GM18907 (cell line): ENCODE measurements around the gene LIN37.
A peak's percentile ranks its signal among the peaks of the same experiment; 100 is the strongest.
"Not testable (repeated sequence)": the region's sequence is repeated elsewhere in the genome, so short reads cannot be mapped to it uniquely, and the experiment has no call there.

Experiments
- ATAC-seq: cut with Tn5 transposase; IDR thresholded peaks from one replicate; pipeline ENCODE4 v1.9.1; 2021; ENCODE audit warnings: mild to moderate bottlenecking, moderate library complexity; ENCODE audit not compliant: unreplicated experiment

LIN37 gene

DNA sequence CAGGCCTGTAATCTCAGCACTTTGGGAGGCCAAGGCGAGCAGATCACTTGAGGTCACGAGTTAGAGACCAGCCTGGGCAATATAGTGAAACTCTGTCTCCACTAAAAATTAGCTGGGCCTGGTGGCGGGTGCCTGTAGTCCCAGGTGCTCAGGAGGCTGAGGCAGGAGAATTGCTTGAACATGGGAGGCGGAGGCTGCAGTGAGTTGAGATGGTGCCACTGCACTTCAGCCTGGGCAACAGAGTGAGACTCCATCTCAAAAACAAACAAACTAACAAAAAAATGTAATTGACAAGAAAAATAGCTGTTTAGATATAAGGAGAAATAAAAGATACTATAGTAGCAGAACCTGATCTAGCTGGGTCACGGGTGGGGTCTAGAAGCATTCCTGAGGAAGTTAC lies 24.0 kb downstream of the LIN37 start:
- ATAC-seq: not testable (repeated sequence)

DNA sequence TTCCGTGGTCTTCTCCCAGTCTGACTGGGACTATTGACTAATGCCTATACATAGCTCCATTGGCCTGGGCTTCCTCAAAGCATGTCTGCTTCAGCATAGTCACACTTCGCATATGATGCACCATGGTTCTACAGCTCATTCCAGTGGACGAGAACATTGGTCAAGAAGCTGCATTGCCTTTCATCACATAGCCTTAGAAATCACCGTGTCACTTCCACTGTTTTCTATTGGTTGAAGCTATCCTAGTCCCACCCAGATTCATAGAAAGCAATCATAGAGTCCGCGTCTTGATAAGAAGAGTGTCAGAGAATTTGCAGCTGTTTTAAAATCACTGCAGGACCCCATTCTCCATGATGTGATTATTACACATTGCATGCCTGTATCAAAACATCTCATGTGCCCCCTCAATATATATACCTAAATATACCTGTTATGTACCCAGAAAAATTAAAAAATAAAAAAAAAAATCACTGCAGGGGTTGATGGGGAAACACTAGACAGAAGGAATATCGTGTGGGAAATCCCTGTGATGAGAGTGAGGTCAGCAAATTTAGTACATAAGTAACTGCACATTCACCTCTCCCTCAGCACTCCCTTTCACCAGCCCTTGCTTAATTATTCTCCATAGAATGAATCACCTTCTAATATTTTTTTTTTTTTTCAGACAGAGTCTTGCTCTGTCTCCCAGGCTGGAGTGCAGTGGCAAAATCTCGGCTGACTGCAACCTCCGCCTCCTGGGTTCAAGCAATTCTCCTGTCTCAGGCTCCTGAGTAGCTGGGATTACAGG lies 24.8 kb downstream of the LIN37 start:
- no peak for ATAC-seq

DNA sequence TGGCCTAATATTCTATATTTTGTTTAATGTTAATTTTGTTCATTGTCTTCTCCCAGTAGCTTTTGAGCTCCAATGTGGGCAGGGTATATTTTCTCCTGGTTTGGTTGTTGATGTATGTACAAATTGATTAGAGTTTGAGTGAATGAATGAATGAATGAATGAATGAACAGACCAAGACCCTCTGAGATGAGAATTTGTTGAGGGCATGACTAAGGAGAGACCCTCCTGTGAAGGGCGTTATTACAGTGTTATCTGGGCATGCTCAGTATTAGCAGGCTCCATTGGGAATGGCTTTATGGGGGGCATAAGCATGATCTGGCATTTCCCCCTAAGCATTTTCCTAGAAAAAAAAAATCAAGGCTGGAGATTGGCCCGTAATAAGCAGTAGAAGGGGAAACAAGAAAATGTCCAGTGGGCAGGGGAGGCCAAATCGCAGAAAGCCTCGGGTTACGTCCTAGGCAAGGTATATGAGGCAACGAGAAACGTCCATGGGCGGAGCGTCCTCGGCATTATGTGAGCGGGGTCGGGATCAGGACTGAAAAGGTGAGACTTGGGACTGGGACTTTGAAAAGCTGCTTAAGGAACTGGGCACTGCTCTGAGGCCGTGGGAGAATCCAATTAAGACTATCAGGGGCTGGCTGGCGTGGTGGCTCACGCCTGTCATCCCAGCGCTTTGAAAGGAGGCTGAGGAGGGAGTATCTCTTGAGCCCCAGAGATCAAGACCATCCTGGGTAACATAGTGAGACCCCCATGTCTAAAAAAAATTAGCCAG lies 26.1 kb downstream of the LIN37 start:
- ATAC-seq: no peak

DNA sequence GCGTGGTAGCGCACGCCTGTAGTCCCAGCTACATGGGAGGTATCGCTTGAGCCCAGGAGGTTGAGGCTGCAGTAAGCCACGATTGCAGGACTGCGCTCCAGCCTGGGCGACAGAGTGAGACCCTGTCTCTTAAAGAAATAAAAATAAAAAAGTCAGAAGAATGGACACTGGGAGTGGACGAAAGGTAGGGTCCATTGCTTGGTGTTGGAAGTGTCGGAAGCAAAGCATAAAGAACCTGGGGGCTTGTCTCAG lies 26.6 kb downstream of the LIN37 start:
- no peak for ATAC-seq

DNA sequence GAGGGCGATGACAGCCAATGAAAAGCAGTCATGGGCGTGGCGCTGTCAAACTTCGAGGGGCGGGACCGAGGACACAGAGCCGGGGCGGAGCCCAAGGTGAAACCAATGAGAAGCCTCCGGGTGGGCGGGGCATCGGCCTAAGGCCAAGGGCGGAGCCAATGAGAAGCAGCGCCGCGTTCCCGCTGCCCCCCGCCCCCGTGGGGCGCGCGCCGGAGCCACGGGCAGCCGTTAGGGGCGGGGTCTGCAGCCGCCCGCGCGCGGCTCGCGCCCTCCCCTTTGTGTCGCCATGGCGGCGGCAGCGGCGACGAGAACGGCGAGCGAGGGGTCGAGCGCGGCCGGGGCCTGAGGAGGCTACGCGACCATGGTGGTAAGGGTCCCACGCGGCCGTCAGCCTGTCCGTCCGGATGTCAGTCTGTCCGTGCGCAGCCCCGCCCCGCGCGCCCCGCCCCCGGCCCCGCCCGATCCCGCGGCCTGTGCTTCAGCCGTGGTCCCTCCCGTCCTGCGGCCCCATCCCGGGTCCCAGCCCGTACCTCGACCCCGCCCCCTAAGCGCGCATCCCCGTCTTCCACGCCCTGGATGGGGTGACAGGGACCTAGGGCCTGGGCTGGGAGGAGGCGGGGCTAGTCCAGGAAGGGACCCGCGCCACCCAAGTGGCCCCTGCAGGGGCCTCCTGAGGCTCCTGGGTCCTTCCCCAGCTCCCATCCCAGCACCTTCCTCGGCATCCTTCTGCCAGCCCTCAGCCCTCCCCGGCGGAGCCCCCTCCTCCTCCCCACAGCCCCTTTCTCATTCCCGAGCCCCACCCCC lies 27.1 kb downstream of the LIN37 start, which contains the start of gene ARHGAP33:
Gene ARHGAP33 (plus strand): TSS at position 267 of the 804 bp plus-strand sequence. CDS start 95 bp downstream, at position 362.
- peak; percentile 91 for ATAC-seq

DNA sequence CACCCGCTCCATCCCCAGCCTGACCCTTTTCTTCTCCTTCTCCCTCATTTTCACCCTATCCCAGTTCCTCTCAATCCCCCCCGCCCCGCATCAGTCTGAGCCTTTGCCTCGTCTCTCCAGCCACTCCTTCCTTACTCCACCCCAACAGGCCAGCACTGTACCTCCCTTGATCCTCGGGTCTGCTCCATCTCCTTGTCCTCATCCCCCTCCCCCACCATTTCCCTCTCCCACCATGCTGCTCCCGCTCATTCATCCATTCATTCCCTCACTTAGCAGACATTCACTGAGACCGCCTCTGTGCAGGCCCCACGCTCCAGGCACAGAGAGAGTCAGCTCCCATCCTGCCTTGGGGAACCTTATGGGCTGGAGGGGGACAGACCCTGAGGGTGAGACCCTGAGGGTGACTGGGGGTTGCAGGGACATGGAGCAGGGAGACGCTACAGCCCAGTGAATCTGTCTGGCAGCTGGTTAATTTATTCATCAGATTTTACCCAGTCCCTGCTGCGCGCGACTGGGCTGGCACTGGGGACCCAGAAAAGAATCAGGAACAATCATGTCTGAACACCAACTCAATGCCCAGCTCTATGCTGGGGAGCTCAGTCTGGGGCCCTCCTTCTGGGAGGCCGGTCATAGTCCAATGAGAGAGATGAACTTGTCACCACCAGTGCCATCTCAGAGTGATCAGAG lies 27.9 kb downstream of the LIN37 start:
- ATAC-seq: no peak

DNA sequence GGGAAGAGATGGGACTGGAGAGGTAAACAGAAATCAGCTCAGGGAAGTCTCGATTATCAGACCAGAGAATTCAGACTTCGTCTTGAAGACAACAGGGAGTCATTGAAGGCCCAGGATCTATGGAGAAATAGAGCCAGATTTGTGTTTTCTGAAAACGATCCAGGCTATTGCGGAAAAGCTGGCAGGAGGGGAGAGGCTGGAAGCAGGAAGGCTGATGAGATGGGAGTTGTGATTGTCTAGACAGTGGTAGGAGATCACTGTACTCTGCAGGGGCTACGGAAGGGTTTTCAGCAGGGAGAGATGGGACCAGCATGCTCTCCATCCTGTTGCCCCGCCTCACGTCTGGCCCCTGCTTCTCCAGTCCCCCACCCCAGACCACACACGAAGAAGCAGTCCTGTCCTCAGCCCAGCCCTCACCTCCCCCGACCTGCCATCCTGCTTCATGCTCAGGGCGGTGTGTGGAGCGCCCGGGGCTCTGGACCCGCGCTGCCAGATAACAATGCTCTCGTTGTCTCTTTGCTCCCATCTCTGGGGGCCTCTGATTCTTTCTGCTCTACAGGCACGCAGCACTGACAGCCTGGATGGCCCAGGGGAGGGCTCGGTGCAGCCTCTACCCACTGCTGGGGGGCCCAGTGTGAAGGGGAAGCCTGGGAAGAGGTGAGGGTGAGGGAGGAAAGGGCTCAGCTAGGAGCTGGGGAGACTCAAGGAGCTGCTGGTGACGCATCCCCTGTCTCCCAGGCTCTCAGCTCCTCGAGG lies 28.9 kb downstream of the LIN37 start:
- ATAC-seq: no peak

DNA sequence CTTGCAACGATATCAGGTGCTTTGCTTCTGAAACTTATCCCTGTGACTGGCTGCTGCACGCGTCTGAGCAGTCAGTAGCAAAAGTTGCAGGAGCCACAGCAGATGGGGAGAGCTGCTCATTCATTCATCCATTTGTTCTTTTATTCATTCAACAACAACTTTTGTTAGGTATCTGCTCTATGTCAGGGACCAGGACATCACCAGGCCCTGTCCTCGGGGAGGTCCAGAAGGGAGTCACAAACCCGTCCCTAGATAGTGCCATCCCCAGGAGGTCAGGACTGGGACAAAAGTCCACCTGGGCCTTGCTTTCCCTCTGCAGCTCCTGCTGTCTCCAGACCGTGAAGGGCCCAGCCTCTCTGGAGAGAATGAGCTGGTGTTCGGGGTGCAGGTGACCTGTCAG lies 29.6 kb downstream of the LIN37 start:
- no peak for ATAC-seq

DNA sequence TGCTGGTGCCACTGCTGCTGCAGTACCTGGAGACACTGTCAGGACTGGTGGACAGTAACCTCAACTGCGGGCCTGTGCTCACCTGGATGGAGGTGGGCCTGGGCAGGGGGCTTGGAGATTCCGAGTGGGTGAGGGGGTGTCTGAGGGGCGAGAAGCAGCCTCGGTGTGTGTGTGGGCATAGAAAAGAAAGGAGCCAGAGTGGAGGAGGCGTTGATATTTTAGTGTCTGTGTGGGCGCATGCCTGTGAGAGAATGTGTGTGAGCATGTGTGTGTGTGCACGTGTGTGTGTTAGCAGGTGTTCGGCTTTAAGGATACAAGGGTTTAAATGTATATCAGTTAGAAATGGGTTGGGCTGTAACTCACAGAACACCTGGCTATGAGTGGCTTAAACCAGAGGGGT lies 30.7 kb downstream of the LIN37 start:
- no peak for ATAC-seq

DNA sequence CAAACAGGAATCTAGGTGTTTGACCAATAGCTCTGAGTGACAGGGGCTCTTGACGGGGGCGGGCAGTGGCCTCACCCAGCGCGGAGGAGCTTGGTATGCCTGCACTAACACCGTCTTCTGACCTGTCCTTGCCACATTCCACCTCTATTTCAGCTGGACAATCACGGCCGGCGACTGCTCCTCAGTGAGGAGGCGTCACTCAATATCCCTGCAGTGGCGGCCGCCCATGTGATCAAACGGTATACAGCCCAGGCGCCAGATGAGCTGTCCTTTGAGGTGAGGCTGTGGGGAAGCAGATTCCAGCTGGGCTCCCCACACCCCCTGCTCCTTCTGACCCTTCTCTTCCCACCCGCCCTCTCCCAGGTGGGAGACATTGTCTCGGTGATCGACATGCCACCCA lies 31.7 kb downstream of the LIN37 start:
- no peak for ATAC-seq

DNA sequence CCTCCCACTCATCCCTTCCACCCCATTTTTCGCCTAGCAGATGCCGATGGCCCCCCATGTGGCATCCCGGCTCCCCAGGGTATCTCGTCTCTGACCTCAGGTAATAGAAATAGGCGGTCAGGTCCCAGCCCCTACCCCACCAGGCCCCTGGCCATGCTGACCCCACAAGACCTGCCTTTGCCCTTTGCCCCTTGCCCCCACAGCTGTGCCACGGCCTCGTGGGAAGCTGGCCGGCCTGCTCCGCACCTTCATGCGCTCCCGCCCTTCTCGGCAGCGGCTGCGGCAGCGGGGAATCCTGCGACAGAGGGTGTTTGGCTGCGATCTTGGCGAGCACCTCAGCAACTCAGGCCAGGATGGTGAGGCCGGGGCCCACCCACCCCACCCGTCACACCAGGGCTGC lies 32.3 kb downstream of the LIN37 start:
- ATAC-seq: no peak

DNA sequence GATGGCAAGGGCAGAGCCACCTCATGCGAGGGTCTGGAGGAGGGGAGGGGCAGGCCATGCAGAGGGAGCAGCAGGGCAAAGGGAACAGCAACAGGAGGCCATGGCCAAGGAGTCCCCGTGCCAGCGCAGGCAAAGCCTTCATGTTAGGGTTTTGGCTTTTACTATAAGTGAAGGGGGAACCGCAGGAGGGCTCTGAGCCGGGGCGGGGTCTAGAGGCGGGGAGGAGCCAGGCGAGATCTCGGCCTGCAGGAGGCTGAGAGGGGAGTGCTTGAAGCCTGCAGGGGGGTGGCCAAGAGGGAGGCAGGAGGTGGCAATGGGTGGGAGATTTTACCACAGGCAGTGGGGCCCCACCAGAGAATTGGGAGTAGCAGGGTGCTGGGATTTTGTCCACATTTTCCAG lies 33.3 kb downstream of the LIN37 start:
- no peak for ATAC-seq

DNA sequence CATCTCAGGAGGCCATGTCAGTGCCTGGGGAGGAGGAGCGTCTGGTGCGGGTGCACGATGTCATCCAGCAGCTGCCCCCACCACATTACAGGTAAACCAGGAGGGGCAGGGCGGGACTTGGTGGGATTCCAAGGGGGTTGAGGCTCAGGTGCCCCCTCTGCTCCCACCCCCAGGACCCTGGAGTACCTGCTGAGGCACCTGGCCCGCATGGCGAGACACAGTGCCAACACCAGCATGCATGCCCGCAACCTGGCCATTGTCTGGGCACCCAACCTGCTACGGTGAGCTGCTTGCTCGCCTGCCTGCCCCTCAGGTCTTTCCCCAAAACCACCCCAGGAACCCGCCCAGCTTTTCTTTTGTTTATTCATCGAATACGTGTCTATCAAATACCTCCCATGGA lies 34.2 kb downstream of the LIN37 start:
- no peak for ATAC-seq

DNA sequence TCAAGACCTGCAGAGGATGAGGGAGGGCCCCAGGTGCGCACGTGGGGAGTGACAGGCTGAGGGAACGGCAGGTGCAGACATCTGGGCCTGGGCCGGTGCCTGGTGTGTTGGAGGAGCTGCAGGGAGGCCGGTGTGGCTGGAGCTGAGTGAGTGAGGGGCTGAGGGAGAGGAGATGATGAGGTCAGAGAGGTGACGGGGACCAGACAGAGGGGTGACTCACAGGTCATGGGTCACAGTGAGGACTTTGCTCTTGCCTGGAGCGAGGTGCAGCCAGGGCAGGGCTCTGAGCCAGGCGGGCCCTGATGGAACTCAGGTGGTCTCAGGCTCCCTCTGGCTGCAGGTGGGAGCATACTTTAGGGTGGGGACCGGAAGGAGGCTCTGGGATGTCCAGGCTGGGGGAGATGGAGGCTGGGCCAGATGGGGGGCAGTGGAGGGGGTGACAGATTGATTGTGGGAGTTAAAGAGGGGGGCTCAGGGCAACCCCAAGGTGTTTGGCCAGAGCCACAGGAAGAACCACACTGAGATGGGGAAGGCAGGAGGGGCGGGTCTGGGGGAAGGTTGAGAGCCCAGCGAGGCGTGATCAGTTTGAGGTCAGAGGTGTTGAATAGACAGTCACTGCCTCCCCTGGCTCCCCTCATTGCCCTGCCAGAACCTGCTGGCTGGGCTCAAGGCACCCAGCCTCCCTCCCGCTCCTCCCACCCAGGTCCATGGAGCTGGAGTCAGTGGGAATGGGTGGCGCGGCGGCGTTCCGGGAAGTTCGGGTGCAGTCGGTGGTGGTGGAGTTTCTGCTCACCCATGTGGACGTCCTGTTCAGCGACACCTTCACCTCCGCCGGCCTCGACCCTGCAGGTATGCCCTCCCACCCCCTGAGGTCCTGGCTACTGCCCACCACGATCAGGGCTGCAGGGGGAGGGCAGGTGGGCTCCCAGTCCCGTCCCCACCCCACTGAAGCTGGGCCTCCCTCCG lies 35.4 kb downstream of the LIN37 start:
- ATAC-seq: no peak

DNA sequence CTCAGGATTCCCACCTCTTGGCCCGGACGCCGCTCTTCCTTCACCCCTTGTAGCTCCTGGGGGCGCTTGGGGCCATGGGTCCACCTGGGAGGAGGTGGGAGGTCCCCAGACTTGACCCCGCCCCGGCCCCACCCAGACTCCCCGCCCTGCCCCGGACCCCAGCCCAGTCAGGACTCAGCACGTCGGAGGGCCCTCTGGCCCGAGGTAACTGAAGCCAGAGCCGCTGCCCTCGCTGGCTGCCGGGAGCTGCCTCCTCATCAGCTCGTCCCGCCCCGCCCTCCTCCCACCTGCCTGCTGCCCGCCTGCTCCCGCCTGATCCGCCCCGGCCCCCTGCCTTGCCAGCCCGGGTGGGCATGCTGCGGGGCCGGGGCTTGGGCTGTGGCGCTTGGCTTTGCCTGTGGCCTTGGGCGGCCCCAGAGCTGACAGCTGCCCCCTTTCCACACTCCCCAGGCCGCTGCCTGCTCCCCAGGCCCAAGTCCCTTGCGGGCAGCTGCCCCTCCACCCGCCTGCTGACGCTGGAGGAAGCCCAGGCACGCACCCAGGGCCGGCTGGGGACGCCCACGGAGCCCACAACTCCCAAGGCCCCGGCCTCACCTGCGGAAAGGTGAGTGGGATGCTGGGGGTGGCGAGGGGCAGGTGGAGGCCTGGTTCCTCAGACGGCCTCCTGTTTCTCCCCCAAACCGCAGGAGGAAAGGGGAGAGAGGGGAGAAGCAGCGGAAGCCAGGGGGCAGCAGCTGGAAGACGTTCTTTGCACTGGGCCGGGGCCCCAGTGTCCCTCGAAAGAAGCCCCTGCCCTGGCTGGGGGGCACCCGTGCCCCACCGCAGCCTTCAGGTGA lies 36.3 kb downstream of the LIN37 start:
- ATAC-seq: no peak

DNA sequence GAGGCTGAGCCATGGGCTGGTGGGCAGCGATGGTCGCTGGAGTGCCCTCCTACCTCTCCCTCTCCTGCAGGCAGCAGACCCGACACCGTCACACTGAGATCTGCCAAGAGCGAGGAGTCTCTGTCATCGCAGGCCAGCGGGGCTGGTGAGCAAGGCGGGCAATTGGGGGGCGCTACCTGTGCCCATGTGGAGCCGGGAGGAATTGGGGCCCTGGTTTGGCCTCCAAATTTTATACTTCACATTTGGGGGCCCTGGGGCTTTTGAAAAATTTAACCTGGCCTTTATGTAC lies 36.9 kb downstream of the LIN37 start:
- ATAC-seq: no peak

DNA sequence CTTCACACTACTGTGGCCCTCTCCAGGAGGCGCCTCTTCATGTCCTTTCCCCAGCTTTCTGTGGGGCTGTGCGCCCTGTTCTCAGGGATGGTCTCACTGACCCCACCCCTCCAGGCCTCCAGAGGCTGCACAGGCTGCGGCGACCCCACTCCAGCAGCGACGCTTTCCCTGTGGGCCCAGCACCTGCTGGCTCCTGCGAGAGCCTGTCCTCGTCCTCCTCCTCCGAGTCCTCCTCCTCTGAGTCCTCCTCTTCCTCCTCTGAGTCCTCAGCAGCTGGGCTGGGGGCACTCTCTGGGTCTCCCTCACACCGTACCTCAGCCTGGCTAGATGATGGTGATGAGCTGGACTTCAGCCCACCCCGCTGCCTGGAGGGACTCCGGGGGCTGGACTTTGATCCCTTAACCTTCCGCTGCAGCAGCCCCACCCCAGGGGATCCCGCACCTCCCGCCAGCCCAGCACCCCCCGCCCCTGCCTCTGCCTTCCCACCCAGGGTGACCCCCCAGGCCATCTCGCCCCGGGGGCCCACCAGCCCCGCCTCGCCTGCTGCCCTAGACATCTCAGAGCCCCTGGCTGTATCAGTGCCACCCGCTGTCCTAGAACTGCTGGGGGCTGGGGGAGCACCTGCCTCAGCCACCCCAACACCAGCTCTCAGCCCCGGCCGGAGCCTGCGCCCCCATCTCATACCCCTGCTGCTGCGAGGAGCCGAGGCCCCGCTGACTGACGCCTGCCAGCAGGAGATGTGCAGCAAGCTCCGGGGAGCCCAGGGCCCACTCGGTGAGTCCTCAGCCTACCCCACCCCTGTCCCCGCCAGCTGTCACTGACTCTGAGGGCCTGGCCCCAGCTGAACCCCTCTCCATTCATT lies 38.2 kb downstream of the LIN37 start:
- ATAC-seq: no peak
